ENCODE measurements around the gene DOCK4. TPM values are rescaled to one million over a fixed set of nuclear protein-coding genes. Genes with fewer than 3 reads are reported as not detected.
A peak's percentile ranks its signal among the peaks of the same experiment; 100 is the strongest.

DOCK4 gene
- polyA plus RNA-seq, 1 donor (not counting 4 experiments of a cell fraction or from before 2014, with no cell fraction given): 13.9 TPM

DNA sequence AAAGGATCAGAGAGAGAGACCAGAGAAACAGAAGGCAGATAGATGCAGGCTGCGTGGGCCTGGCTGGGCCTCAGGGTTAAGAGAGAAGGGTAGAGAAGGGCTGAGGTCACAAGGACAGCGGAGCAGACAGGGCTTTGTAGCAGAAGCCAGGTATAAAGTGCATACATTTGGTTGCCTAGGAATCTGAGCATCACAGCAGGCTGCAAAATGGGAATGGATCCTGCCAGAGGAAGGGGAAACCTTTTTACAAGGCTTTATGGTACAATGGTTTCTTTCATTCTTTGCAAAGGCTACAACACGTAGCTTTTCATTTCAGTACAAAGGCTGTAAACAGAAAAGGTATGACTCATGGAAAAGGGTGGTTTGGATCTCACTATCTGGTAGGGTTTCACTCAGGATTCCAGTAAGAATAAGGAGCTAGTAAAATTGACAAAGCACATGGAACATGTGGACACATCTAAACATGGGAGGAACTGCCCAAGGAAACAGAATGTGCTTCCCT lies 275.1 kb downstream of the DOCK4 start:
- FAIRE-seq (peak; percentile 81), DNase-seq (ENCODE audit: low read depth, low spot score) (no peak)
- Histone ChIP-seq H3K9me3 (ENCODE audit: control insufficient read depth, low read depth, low read length) (no peaks in the 10 kb centered on the region), H3K9me1 (ENCODE audit: control insufficient read depth, extremely low read depth, insufficient read depth, low read length) (no peaks in the 10 kb centered on the region), H3K4me1 (ENCODE audit: control insufficient read depth, extremely low read depth, insufficient read depth, low read length) (peaks cover 6% of the 10 kb centered on the region), H4K20me1 (ENCODE audit: control insufficient read depth, extremely low read depth, insufficient read depth, low read length) (no peaks in the 10 kb centered on the region), H3K4me3 (ENCODE audit: control insufficient read depth in 2 of 3, extremely low read depth in 1 of 3, insufficient read depth in 2 of 3, low read depth in 1 of 3, low read length in 3 of 3) (no peak overlapping the region), H2AFZ (ENCODE audit: control insufficient read depth, low read length) (no peak overlapping the region), H3K27ac (ENCODE audit: control insufficient read depth, insufficient read depth, low read length) (peak overlapping the region; percentile 42), H3K79me2 (ENCODE audit: control insufficient read depth, insufficient read depth, low read length) (no peaks in the 10 kb centered on the region), H3K27me3 (ENCODE audit: control insufficient read depth, extremely low read depth, insufficient read depth, low read length) (no peaks in the 10 kb centered on the region), H3K9ac (ENCODE audit: control insufficient read depth, extremely low read depth, insufficient read depth, low read length) (no peak overlapping the region), H3K4me2 (ENCODE audit: control insufficient read depth, extremely low read depth, insufficient read depth, low read depth, low read length) (no peak overlapping the region), H3K36me3 (ENCODE audit: control insufficient read depth in 2 of 2, extremely low read depth in 1 of 2, insufficient read depth in 2 of 2, low read length in 2 of 2) (peaks cover 0 to 12% of the 10 kb centered on the region in 2 experiments)
- dilution Hi-C loops (cut with MboI; ENCODE audit: extremely low pct_ligation_motif_present, low sequenced_read_pairs): no loop called here
- TF ChIP-seq, protein P1, sequence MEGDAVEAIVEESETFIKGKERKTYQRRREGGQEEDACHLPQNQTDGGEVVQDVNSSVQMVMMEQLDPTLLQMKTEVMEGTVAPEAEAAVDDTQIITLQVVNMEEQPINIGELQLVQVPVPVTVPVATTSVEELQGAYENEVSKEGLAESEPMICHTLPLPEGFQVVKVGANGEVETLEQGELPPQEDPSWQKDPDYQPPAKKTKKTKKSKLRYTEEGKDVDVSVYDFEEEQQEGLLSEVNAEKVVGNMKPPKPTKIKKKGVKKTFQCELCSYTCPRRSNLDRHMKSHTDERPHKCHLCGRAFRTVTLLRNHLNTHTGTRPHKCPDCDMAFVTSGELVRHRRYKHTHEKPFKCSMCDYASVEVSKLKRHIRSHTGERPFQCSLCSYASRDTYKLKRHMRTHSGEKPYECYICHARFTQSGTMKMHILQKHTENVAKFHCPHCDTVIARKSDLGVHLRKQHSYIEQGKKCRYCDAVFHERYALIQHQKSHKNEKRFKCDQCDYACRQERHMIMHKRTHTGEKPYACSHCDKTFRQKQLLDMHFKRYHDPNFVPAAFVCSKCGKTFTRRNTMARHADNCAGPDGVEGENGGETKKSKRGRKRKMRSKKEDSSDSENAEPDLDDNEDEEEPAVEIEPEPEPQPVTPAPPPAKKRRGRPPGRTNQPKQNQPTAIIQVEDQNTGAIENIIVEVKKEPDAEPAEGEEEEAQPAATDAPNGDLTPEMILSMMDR (optimal IDR thresholded peaks at IDR 0.05 in 1 of 3, IDR thresholded peaks at IDR 0.05 in 1 of 3, conservative IDR thresholded peaks at IDR 0.05 in 1 of 3; ENCODE audit: extremely low read depth in 1 of 3, insufficient read depth in 2 of 3, low read length in 3 of 3): no peak
- TF ChIP-seq EZH2 (IDR thresholded peaks at IDR 0.05; ENCODE audit: low read length): no peak

DNA sequence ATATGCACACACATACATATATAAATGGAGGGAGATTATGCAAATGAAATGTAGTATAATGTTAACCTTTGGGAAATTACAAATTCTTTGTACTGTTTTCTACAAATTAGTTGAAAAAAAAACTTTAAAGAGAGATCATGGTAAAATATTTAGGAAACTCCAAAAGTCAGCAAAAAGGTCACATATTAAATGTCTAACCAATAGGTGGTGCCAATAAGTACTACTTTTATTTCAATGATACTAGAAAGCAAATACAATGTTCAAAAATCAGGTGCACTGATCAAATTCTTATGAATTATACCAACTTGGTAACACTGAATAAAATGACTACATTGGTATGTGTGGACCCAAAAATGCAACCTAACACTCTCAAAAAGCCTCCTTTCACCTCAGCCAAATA lies 276.9 kb downstream of the DOCK4 start:
- no peak for TF ChIP-seq EZH2 (IDR thresholded peaks at IDR 0.05; ENCODE audit: low read length)
- H3K4me3 ChIP-seq (ENCODE audit: control insufficient read depth in 2 of 3, extremely low read depth in 1 of 3, insufficient read depth in 2 of 3, low read depth in 1 of 3, low read length in 3 of 3): no peak overlapping the region
- no peaks in the 10 kb centered on the region for H4K20me1 ChIP-seq (ENCODE audit: control insufficient read depth, extremely low read depth, insufficient read depth, low read length)
- DNase-seq (ENCODE audit: low read depth, low spot score) (no peak), FAIRE-seq (no peak)
- peaks cover 6% of the 10 kb centered on the region for H3K4me1 ChIP-seq (ENCODE audit: control insufficient read depth, extremely low read depth, insufficient read depth, low read length)
- no peak overlapping the region for H2AFZ ChIP-seq (ENCODE audit: control insufficient read depth, low read length)
- H3K4me2 ChIP-seq (ENCODE audit: control insufficient read depth, extremely low read depth, insufficient read depth, low read depth, low read length): no peak overlapping the region
- dilution Hi-C loops (cut with MboI; ENCODE audit: extremely low pct_ligation_motif_present, low sequenced_read_pairs): no loop called here
- H3K27me3 ChIP-seq (ENCODE audit: control insufficient read depth, extremely low read depth, insufficient read depth, low read length): no peaks in the 10 kb centered on the region
- no peak overlapping the region for H3K9ac ChIP-seq (ENCODE audit: control insufficient read depth, extremely low read depth, insufficient read depth, low read length)
- H3K79me2 ChIP-seq (ENCODE audit: control insufficient read depth, insufficient read depth, low read length): no peaks in the 10 kb centered on the region
- no peaks in the 10 kb centered on the region for H3K9me3 ChIP-seq (ENCODE audit: control insufficient read depth, low read depth, low read length)
- H3K27ac ChIP-seq (ENCODE audit: control insufficient read depth, insufficient read depth, low read length): no peak overlapping the region
- no peaks in the 10 kb centered on the region for H3K9me1 ChIP-seq (ENCODE audit: control insufficient read depth, extremely low read depth, insufficient read depth, low read length)
- peaks cover 0 to 7% of the 10 kb centered on the region in 2 experiments for H3K36me3 ChIP-seq (ENCODE audit: control insufficient read depth in 2 of 2, extremely low read depth in 1 of 2, insufficient read depth in 2 of 2, low read length in 2 of 2)
